SH-SY5Y (cell line): Measurements from ENCODE around the gene UQCRC2.

Experiments used
- GATA2 ChIP-seq: IDR thresholded peaks from 2 replicates; pipeline ENCODE4 v1.6.1; 2011; ENCODE audit warnings: mild to moderate bottlenecking, low read depth, low read length
- GATA3 ChIP-seq: IDR thresholded peaks from 2 replicates; pipeline ENCODE4 v1.6.1; 2011; ENCODE audit warnings: low read depth, mild to moderate bottlenecking, low read length, moderate library complexity

GRCh38 chr16:22014271-22014873, 61.2 kb downstream of the UQCRC2 start:
- TF ChIP-seq GATA3 (no peak), GATA2 (no peak)
